ENCODE measurements around the gene SLC35B3.

DNA sequence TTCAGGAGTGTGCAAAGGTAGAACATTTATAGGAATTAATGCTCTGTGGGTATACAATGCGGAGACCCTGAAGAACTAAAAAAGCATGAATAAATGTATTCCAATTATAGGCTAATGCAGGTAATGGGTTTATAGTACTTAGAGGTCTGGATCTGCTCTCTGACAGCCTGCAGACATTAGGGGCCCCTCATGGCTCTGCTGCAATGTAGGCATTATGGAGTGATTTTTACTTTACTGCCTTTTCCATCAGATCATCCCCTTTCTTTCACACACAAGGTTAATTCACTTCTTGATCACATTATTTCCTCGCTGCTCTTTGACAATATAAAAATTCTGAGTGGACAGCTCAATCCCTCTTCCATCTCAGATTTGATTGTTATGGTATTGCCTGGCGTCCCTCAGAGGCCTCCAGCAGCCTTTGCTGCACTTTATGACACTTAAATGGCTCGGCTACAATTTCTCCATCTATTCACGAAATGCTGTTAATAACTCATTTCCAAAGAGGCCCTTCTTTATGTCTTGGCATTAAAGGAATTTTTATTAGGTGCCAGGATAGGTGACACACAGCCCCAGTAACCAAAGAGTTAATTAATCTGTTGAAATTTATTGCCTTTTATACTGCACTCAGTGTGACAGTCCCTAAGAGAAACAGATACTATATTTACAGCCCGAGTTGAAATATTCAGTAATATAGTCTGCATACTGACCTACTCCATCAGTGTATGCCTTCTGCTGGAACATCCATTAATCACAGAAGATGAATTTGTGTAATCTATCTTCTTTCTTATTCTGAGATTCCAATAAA, 33.4 kb upstream of the SLC35B3 start:
- TF ChIP-seq CTCF (IDR thresholded peaks at IDR 0.05; ENCODE audit: low read depth, low read length, poor library complexity, severe bottlenecking) (no peak), EZH2phosphoT487 (IDR thresholded peaks at IDR 0.05; ENCODE audit: borderline replicate concordance, low read length) (no peak)

Measured in DOHH2 (cell line).